Endothelial cell of umbilical vein (primary cell): ENCODE data around the gene SEZ6. TPM values are rescaled to one million over a fixed set of nuclear protein-coding genes. Genes with fewer than 3 reads are reported as not detected.

Experiments
- BruUV-seq: library from RNA; stranded (reverse); fragments of 400-500 nt; replicated peaks from 2 replicates; lab custom pipeline; 2021; lab: Mats Ljungman, UMichigan
- CTCF ChIA-PET: fragments of 300-600, 350-600 bp; sonication (Branson Sonifier 250); formaldehyde crosslinking; loops from one replicate; lab custom pipeline; 2021; ENCODE audit warnings: antibody characterized with exemption, inconsistent platforms; lab: Charles Lee
- POLR2A ChIA-PET: fragments of 300-600, 350-600 bp; sonication (Branson Sonifier 250); formaldehyde crosslinking; loops from one replicate; lab custom pipeline; 2021; ENCODE audit warnings: antibody characterized with exemption, inconsistent platforms; lab: Charles Lee
- DNase-seq: peaks from one replicate; pipeline ENCODE4 v3.0.0-alpha.2; 2011; ENCODE audit warnings: low read depth, low spot score
- FAIRE-seq: peaks from 2 replicates; lab custom pipeline; 2011; peaks lifted over from hg19 to GRCh38; lab: Jason Lieb, UNC
- H2AFZ ChIP-seq: 2 replicates; pipeline ENCODE4 v1.6.0; 2012; ENCODE audit warnings: low read depth, low read length, control low read depth, inconsistent platforms
- H3K27ac ChIP-seq: 2 replicates; pipeline ENCODE4 v1.5.1; 2011; ENCODE audit warnings: low read depth, mild to moderate bottlenecking, control low read depth, low read length, moderate library complexity; ENCODE audit not compliant: insufficient read depth
- H3K27me3 ChIP-seq, 2 experiments: 2 replicates each; pipeline versions ENCODE4 v1.6.0 to v1.6.1; 2011; ENCODE audit warnings: low read length in 2 of 2, mixed read lengths in 1 of 2; ENCODE audit not compliant: control insufficient read depth in 2 of 2, insufficient read depth in 2 of 2
- H3K36me3 ChIP-seq, 2 experiments: 2 replicates in 1 of 2; 3 replicates in 1 of 2; pipeline ENCODE4 v1.5.1; 2011; ENCODE audit warnings: low read length in 2 of 2, mild to moderate bottlenecking in 1 of 2, moderate library complexity in 1 of 2; ENCODE audit not compliant: control insufficient read depth in 2 of 2, insufficient read depth in 2 of 2; ENCODE audit errors: extremely low read depth in 1 of 2
- H3K4me1 ChIP-seq: 3 replicates; pipeline ENCODE4 v1.5.1; 2011; ENCODE audit warnings: mild to moderate bottlenecking, low read length; ENCODE audit not compliant: control insufficient read depth, insufficient read depth; ENCODE audit errors: extremely low read depth
- H3K4me2 ChIP-seq: 2 replicates; pipeline ENCODE4 v1.6.1; 2011; ENCODE audit warnings: low read length, control low read depth, mixed read lengths; ENCODE audit not compliant: insufficient read depth
- H3K4me3 ChIP-seq, 3 experiments: fragments of 200-600 bp in 1 of 3; sonication (generic), shearing (Covaris generic) in 1 of 3; replicated peaks in 1 of 3; 2 replicates each; pipeline ENCODE4 v1.5.1; 2011 to 2016; ENCODE audit warnings: control low read depth in 3 of 3, low read length in 3 of 3, mild to moderate bottlenecking in 2 of 3, inconsistent platforms in 1 of 3, low read depth in 1 of 3, moderate library complexity in 1 of 3; ENCODE audit not compliant: insufficient read depth in 1 of 3
- H3K79me2 ChIP-seq: 2 replicates; pipeline ENCODE4 v1.6.0; 2012; ENCODE audit warnings: low read length, inconsistent platforms; ENCODE audit not compliant: control insufficient read depth, insufficient read depth
- H3K9ac ChIP-seq: replicated peaks from 2 replicates; pipeline ENCODE3; 2011; ENCODE audit warnings: low read length, control low read depth; ENCODE audit not compliant: insufficient read depth; ENCODE audit errors: extremely low read depth
- H3K9me1 ChIP-seq: replicated peaks from 3 replicates; pipeline ENCODE4 v1.6.0; 2011; ENCODE audit warnings: mild to moderate bottlenecking, low read length; ENCODE audit not compliant: control insufficient read depth, insufficient read depth; ENCODE audit errors: extremely low read depth
- H3K9me3 ChIP-seq: replicated peaks from 2 replicates; pipeline ENCODE4 v1.5.1; 2012; ENCODE audit warnings: low read length, inconsistent platforms; ENCODE audit not compliant: control insufficient read depth, insufficient read depth
- H4K20me1 ChIP-seq: replicated peaks from 2 replicates; pipeline ENCODE3; 2011; ENCODE audit warnings: mild to moderate bottlenecking, low read length; ENCODE audit not compliant: control insufficient read depth, insufficient read depth; ENCODE audit errors: extremely low read depth
- CTCF ChIP-seq, 2 donors: IDR thresholded peaks; 1 replicate in 1 of 2; 2 replicates in 1 of 2; pipeline ENCODE4 v1.5.1; 2011; ENCODE audit warnings: low read length in 2 of 2, mild to moderate bottlenecking in 2 of 2, moderate library complexity in 2 of 2, control low read depth in 1 of 2, inconsistent platforms in 1 of 2, low read depth in 1 of 2; ENCODE audit not compliant: insufficient read depth in 1 of 2; ENCODE audit errors: extremely low read depth in 1 of 2
- EZH2 ChIP-seq: IDR thresholded peaks from 2 replicates; pipeline ENCODE4 v1.6.1; 2012; ENCODE audit warnings: borderline replicate concordance, low read depth, mild to moderate bottlenecking, moderate library complexity, low read length, inconsistent platforms; ENCODE audit not compliant: severe bottlenecking
- FOS ChIP-seq: IDR thresholded peaks from 2 replicates; pipeline ENCODE4 v1.6.1; 2011; ENCODE audit warnings: mild to moderate bottlenecking, low read length, moderate library complexity, borderline replicate concordance; ENCODE audit not compliant: insufficient read depth
- GATA2 ChIP-seq: IDR thresholded peaks from 2 replicates; pipeline ENCODE4 v1.7.0; 2011; ENCODE audit warnings: low read depth, mild to moderate bottlenecking, moderate library complexity, mixed read lengths, low read length; ENCODE audit not compliant: insufficient read length, insufficient read depth
- JUN ChIP-seq: IDR thresholded peaks from 2 replicates; pipeline ENCODE4 v1.6.1; 2011; ENCODE audit warnings: borderline replicate concordance, low read depth; ENCODE audit not compliant: insufficient read length, insufficient read depth
- MAX ChIP-seq: IDR thresholded peaks from 2 replicates; pipeline ENCODE4 v1.6.1; 2011; ENCODE audit not compliant: insufficient read depth, insufficient read length
- MYC ChIP-seq: IDR thresholded peaks from one replicate; pipeline ENCODE4 v1.6.1; 2011; ENCODE audit warnings: mild to moderate bottlenecking, low read depth, low read length
- POLR2A ChIP-seq: IDR thresholded peaks from 2 replicates; pipeline ENCODE4 v1.6.1; 2012; ENCODE audit warnings: low read depth, mild to moderate bottlenecking, control low read depth, low read length
- POLR2AphosphoS5 ChIP-seq: IDR thresholded peaks from 2 replicates; pipeline ENCODE4 v1.6.1; 2012; ENCODE audit warnings: low read depth, mild to moderate bottlenecking, control low read depth, low read length, moderate library complexity; ENCODE audit not compliant: insufficient read depth
- dilution Hi-C: fragments of 300-500 bp; cut with MboI; formaldehyde crosslinking; loops from one replicate; pipeline ENCODE4 v1.15.0; 2019; ENCODE audit warnings: low sequenced_read_pairs; ENCODE audit not compliant: extremely low pct_ligation_motif_present
- intact Hi-C: fragments of 100-400 bp; cut with micrococcal nuclease; formaldehyde crosslinking; loops from one replicate; pipeline ENCODE4 v1.10.0; 2022
- polyA plus RNA-seq, 4 experiments: library from polyadenylated mRNA; depleted of rRNA in 3 of 4; stranded (reverse) in 3 of 4; unstranded in 1 of 4; fragments of >200 nt; gene quantifications; 2 replicates each; pipeline versions ENCODE4 v1.2.1 to v1.2.3, GENCODE V29; 2011 to 2012; ENCODE audit warnings: missing spikeins in 1 of 4
- total RNA-seq: library from RNA; stranded (reverse); gene quantifications from 2 replicates; pipeline ENCODE4 v1.2.3, GENCODE V29; 2021

Gene SEZ6
- total and polyA plus RNA-seq, 2 donors (not counting 3 experiments of a cell fraction or from before 2014, with no cell fraction given), result not detected

DNA sequence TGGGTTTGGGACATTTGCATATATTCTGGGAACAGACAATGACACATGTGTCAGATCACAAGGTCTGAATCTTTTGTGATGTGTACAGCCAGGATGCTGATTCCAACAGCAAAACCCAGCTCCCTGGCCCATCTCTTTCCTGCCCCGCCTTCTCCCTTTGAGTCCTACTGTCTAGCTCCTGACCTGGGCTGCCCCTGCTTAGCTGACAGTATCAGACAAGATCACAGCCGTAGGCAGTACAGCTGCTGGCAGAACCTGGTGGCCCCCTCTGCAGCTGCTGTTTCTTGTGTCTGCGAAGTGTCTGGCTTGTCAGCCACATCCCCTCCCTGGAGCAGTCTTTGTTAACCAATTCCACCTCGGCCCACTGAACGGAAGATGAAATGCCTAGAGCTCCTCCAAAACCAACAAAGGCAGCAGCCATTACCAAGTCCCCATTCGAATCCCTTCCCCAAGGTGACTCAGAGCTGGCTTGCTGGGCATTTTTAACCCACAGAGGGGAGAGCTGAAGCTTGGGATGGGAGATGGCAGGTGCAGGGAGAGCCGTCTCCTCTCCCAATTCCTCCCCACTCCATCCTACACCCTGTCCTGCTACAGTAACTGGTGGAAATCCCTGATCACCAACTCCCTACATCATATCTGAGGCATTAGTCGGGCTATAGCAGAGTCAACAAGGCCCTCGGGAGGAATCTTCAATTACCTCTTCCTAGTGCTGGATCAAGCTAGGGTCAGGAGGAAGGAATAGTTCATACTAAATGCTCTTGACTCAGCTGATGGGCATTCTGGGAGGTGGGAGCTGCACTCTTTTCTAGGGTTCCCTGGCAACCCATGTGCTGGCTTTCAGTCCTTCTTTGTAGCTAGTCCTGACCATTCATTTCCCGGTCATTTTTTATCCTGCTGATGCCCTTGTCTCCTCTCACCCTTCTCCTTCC is 42.9 kb upstream of the SEZ6 start:
- H3K27me3 ChIP-seq, result peaks cover 19 to 22% of the 10 kb centered on the region in 2 experiments
- TF ChIP-seq CTCF (IDR thresholded peaks at IDR 0.05; ENCODE audit: extremely low read depth in 1 of 2, insufficient read depth in 1 of 2, low read depth in 1 of 2, low read length in 2 of 2) (no peak), GATA2 (no peak), JUN (no peak), EZH2 (no peak), MYC (no peak), POLR2A (no peak), FOS (no peak), MAX (no peak), POLR2AphosphoS5 (no peak)
- DNase-seq, result no peak
- no peaks in the 10 kb centered on the region for H3K79me2 ChIP-seq
- H3K9ac ChIP-seq, result no peak overlapping the region
- no peaks in the 10 kb centered on the region for H3K9me1 ChIP-seq
- H3K4me3 ChIP-seq, result no peak overlapping the region
- intact Hi-C loops (no loop called here), dilution Hi-C loops (no loop called here)
- H3K27ac ChIP-seq, result no peak overlapping the region
- no peak overlapping the region for H2AFZ ChIP-seq
- H4K20me1 ChIP-seq, result no peaks in the 10 kb centered on the region
- no peak overlapping the region for H3K4me2 ChIP-seq
- no peaks in the 10 kb centered on the region for H3K4me1 ChIP-seq
- no peaks in the 10 kb centered on the region for H3K36me3 ChIP-seq
- BruUV-seq, result no TSS peak
- no peaks in the 10 kb centered on the region for H3K9me3 ChIP-seq
- FAIRE-seq, result no peak
- ChIA-PET CTCF (interaction anchor here (1.3 to 2.9 kb wide), 4 partner anchors 16 to 83 kb away, joined by 3 to 13 read pairs (median 7); no protein-coding TSS in a partner anchor), POLR2A (no interaction called here)
